Right lobe of liver (tissue), 4 donors: ENCODE results near the gene ART4.

Experiments used
- CTCF ChIP-seq, 4 donors: fragments of 200-600 bp in 3 of 4; fragments of 450-650 bp in 1 of 4; IDR thresholded peaks; one replicate each; pipeline versions ENCODE4 v1.5.1 to v1.8.0; 2016 to 2022; ENCODE audit warnings: antibody characterized with exemption in 4 of 4, mild to moderate bottlenecking in 2 of 4
- POLR2A ChIP-seq: fragments of 450-650 bp; IDR thresholded peaks from one replicate; pipeline ENCODE4 v1.6.1; 2017; ENCODE audit warnings: antibody characterized with exemption, mild to moderate bottlenecking
- donor health status: DM: no; HTN: no; CAD: no.
- donor health status: DM: no; HTN: no; CAD: no.
- donor health status: DM: no; HTN: yes; CAD: no.

- TF ChIP-seq POLR2A (no peak), CTCF (IDR thresholded peaks at IDR 0.05) (peak in 3 of 4 donors; percentile 16 to 31 (median 17))
These were observed 49.6 kb upstream of the ART4 start for GRCh38 chr12:14892726-14893505.
